A204.1 (cell line): ENCODE measurements around the gene OR8K5.
"Not testable (repeated sequence)": the region's sequence is repeated elsewhere in the genome, so short reads cannot be mapped to it uniquely, and the experiment has no call there.

Experiments
- FAIRE-seq: peaks from 2 replicates; lab custom pipeline; 2012; peaks lifted over from hg19 to GRCh38; lab: Jason Lieb, UNC

Gene OR8K5

DNA sequence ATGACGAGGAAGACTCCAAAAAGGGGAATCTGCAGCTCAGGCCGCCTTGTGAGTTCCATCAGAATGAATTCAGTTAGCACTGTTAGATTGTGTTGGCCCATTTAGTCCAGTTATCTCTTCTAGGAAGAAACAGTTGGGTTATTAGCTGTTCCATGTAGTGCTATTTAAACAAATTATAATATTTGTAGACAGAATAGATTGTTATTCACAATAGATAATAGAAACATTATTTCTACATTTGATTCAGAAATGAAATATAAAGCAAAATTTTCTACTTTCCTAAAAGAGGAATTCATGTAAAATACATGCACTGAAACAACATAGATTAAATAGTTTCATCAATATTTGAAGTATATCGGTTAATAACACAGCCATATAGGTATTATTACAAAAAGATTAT is at the start of gene OR8K5:
Gene OR8K5, minus strand, starts transcription at position 101 of the 400 bp plus-strand sequence. Its CDS starts 0 bp downstream, at position 101.
- no peak for FAIRE-seq

GRCh38 chr11:56207790-56208189 is 47.7 kb upstream of the OR8K5 start:
- no peak for FAIRE-seq

- FAIRE-seq, result no peak
These were observed 37.2 kb upstream of the OR8K5 start for GRCh38 chr11:56197367-56197766.

DNA sequence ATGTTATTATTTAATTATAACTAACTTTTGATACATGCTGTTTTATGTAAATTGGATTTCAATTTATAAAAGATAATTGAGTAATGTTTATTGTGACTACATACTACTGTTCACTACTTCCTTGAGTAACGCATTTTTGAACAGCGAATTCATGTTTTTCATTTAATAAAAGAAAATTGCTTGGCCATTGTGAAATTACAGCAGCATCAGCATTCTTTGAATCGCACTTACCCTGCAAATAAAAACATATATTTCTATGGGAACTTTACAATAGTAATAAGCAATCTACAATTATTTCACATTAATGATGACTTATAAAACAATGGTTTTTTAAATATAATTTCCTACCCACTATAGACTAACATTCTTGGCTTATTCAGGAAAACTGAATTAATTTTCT is 36.6 kb upstream of the OR8K5 start:
- no peak for FAIRE-seq

DNA sequence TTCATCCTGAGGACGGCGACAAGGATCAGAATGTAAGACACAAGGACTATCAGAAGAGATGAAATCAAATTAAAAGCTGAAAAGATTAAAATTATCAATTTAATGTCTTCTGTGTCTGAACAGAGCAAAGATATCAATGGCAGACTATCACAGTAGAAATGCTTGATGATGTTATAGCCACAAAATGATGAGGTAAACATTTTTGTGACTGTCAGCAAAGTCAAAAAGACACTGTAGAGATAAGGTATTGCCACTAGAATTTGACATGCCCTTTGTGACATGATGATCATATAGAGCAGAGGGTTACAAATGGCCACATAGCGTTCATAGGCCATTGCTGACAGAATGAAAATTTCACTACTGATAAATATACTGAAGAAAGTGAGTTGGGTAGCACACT is 28.5 kb upstream of the OR8K5 start:
- FAIRE-seq, result no peak

DNA sequence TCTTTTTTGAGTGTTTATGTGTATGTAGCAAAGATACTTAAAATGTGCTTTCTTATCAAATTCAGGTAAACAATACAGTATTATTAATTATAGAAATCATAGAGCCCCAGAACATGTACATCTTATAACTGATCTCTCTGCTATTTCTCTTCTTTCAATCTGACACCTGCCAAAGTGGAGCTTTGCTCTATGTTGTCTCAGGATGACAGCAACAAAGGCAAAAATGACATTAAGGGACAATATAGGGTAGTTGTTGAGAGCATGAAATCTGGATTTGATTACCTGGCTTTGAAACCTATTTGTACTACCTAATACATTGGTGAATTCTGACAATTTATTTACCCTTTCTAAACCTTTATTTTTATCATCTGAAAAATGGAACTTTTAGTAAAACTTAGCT is 23.3 kb upstream of the OR8K5 start:
- FAIRE-seq, result no peak

GRCh38 chr11:56176318-56176717 is 16.2 kb upstream of the OR8K5 start, which contains the start of gene OR5J2:
TSS of gene OR5J2 (plus strand) at chr11:56176618. CDS start at chr11:56176618, 0 bp downstream.
- no peak for FAIRE-seq

- no peak for FAIRE-seq
These were observed 12.2 kb upstream of the OR8K5 start for GRCh38 chr11:56172256-56172830.

DNA sequence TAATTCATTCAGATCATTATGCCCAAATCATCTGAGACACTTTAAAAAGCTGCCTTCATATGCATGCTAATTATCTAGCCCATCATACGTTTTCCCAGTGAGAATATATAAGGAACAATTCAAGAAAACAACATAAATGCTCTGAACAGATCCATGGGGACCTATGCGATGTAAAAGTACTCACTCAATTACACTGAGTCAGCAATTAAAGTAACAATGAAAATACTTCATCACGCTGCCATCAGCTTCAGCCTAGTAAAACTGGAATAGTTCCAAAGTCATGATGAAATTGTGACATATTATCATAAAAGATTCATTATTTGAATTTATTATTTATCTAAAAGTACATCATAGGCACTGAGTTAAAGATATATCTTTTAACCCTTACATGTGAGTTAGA is 3.7 kb upstream of the OR8K5 start:
- no peak for FAIRE-seq

DNA sequence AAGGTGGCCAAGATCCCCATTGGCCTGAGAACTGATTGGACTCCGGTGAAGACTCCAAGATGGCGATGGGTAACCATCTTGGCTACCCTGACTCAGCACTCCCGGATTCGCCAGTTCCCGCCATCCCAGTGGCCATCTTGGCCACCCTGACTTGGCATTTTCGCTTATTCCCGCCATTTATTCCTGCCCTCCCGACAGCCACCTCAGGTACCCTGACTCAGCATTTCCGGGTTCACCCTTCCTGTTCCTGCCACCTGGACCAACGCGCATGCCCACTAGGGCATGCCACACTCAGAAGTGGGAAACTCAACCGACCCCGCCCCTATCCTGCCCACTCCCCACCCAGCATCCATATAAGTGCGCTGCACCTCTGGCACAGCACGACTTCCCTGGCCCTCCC is 7.8 kb downstream of the OR8K5 start:
- FAIRE-seq, result no peak

DNA sequence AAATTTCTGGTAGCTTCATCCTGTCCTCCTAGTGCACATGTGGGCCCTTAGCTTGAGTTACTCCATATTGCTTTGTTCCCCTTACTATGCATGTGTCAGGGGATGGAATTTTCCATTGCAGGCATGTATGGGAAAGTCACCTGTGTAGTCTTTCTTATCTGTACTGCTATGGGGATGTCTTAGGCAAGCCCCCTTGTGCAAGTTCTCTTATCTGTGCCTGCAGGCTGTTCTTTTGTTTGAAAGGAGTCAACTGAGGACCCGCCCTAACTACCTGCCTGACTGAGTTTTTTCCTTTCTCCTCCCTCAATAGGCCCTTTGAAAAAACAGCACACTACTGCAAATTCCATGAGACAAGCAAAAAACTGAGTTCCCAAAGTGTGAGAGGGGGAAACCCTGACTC is 8.7 kb downstream of the OR8K5 start:
- no peak for FAIRE-seq

- FAIRE-seq, result not testable (repeated sequence)
These were observed 16.4 kb downstream of the OR8K5 start for GRCh38 chr11:56143681-56144080.

DNA sequence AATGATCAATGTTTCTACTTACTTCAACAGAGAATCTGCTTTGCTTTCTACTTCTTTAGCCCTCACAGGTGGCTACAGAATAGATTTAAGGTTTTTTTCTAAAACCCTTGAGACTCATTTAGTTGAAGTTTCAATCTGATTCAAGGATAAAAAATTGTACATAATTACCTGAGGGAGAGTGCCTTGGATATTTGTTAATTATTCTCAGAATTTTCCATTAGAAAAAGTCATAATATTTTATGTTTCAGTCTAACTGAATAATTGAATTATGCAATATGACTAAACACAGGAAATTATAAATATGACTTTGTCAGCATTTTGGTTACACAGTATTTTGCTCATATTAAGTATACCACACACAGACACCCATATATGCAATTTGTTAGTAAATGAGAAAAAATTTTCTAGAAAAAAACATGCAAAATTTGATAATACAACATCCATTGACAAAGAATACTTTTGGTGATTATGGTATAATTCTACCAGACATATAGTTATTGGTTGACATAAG is 19.9 kb downstream of the OR8K5 start, which contains the start of gene OR8J3:
Gene OR8J3, minus strand, starts transcription at position 51 of the 511 bp plus-strand sequence. CDS start 2,483 bp downstream, outside the sequence.
- no peak for FAIRE-seq

GRCh38 chr11:56122073-56122472 is 38.0 kb downstream of the OR8K5 start, which contains the start of gene OR8H3:
TSS of gene OR8H3 (plus strand) at chr11:56122373. CDS start at chr11:56122373, 0 bp downstream.
- no peak for FAIRE-seq
